SK-N-DZ (cell line): ENCODE measurements around the gene OR8B3. TPM values are rescaled to one million over a fixed set of nuclear protein-coding genes. Genes with fewer than 3 reads are reported as not detected.
A peak's percentile ranks its signal among the peaks of the same experiment; 100 is the strongest.
"Not testable (repeated sequence)": the region's sequence is repeated elsewhere in the genome, so short reads cannot be mapped to it uniquely, and the experiment has no call there.

ENCODE experiments used
- DNase-seq: peaks from one replicate; pipeline ENCODE4 v3.0.0-alpha.2; 2015; ENCODE audit warnings: low spot score
- polyA plus RNA-seq, 2 experiments: library from polyadenylated mRNA; depleted of rRNA; stranded (reverse); fragments of >200 nt; gene quantifications; 2 replicates each; pipeline ENCODE4 v1.2.3, GENCODE V29; 2014

Gene OR8B3
- not detected in 2 replicates for polyA plus RNA-seq (2014; cell fraction: cytosol; rRNA removed)
- polyA plus RNA-seq (2014; cell fraction: nucleus; rRNA removed) = not detected in 2 replicates

- DNase-seq = no peak
These were observed at the start of gene OR8B3 for GRCh38 chr11:124398924-124399323. OR8B3 (minus strand) TSS chr11:124399024; CDS start chr11:124397351, 1,673 bp downstream.

DNA sequence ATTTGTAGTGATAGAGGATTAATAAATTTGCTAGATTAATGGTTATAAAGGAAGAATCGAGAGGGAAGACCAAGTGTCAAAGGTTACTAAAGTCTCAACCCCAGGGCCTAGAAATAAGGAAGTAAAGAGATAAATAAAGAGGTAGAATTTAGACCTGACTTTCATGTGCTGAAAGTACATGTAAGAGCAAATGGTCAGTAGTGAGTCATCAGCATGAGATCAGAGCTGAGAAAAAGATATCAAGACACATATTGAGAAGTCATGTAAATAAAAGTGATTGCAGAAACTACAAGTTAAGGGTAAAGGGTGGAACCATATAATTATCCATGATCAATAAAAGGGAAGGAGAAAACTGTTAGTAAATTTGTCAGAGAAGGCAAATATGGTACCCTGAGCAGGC, 48.1 kb upstream of the OR8B3 start:
- DNase-seq = no peak

- no peak for DNase-seq
These were observed 46.9 kb upstream of the OR8B3 start, which contains the start of gene OR8B8 for GRCh38 chr11:124445646-124446150. OR8B8 (minus strand) TSS chr11:124445696; CDS start chr11:124441085, 4,611 bp downstream.

- no peak for DNase-seq
These were observed 44.0 kb upstream of the OR8B3 start for GRCh38 chr11:124442847-124443246.

DNA sequence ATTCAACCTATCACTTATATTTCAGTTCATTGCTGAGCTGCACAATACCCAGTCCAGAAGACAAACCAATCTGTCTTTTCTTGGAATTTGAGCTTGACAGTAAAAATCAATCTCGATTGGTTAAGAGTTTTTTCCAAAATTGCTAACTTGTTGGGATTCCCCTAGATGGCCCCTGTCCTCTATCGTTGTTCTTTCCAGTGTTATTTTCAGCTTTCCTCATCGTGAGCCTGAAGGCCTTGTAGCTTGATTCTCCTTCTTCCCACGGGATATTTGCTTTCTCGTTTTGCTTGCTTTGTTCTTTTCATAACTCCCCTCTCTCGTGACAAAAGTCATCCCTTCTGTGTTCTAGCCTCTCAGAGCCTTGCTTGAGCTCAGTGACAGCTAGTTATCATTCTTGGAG, 43.6 kb upstream of the OR8B3 start:
- no peak for DNase-seq

GRCh38 chr11:124441519-124441918, 42.7 kb upstream of the OR8B3 start:
- no peak for DNase-seq

- no peak for DNase-seq
These were observed 42.3 kb upstream of the OR8B3 start for GRCh38 chr11:124441081-124441480.

DNA sequence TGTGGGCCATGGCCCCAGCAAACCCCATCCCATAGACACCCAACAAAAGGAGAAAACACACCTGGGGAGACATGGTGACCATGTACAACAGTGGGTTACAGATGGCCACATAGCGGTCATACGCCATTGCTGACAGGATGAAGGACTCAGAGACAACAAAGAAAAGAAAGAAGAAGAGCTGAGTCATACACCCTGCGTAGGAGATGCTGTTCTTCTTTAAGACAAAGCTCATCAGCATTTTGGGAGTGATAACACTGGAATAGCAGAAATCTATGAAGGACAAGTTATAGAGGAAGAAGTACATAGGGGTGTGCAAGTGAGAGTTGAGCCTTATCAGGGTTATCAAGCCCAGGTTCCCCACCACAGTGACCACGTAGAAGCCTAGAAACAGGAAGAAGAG, 41.8 kb upstream of the OR8B3 start:
- DNase-seq = no peak

GRCh38 chr11:124434699-124435098, 35.9 kb upstream of the OR8B3 start:
- DNase-seq = no peak

DNA sequence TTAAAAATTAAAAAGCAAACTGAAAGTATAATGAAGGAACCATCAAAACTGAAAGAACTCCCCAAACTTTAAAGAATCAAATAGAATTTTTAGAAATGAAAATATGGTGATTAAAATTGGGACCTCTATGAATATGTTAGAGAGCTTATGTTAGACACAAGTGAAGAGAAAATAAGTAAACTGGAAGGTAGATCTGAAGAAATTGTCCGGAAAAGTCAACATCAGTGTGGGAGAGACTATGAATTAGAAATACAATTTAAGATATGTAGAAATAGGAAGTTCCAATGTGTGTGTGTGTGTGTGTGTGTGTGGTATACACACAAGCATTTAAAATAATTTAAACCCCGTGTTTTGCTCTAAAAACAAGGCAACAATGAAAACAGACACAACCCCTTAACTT, 30.8 kb upstream of the OR8B3 start:
- no peak for DNase-seq

DNA sequence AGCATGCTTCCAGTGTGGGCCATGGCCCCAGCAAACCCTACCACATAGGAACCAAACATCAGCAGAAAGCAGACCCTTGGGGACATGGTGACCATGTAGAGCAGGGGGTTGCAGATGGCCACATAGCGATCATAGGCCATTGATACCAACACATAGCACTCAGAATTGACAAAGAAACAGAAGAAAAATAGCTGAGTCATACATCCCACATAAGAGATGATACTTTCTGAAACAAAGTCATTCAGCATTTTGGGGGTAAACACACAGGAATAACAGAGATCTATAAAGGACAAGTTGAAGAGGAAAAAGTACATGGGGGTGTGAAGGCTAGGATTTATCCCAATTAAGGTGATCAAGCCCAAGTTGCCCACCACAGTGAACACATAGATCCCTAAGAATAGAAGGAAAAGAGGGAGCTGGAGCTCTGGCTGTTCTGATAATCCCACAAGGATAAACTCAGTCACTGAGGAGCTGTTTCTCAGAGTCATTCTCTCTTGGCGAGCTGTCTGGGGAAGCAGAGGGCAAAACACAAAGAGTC, 25.6 kb upstream of the OR8B3 start, which contains the start of gene OR8B4:
TSS of gene OR8B4 (minus strand) at position 488 of the 538 bp plus-strand sequence. CDS start at position 488, 0 bp downstream.
- no peak for DNase-seq

DNA sequence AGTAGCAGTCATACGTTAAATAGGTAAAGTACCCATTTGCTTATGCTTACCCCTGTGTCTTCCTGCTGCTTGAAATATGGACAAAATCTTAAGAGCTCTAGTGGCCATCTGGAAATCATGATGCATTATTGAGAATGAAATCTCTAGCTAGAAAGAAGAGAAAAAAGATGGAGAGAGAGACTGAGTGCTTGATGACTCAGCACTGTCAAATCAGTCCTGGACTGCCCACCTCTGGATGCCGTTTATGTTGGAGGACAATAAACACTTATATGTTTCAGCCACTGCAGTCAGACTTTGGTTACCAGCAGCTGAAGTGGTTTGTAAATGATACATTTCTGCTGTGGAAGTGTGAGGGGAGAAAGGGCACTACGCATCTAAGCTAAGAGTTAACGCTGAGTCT, 22.2 kb upstream of the OR8B3 start:
- DNase-seq = no peak

DNA sequence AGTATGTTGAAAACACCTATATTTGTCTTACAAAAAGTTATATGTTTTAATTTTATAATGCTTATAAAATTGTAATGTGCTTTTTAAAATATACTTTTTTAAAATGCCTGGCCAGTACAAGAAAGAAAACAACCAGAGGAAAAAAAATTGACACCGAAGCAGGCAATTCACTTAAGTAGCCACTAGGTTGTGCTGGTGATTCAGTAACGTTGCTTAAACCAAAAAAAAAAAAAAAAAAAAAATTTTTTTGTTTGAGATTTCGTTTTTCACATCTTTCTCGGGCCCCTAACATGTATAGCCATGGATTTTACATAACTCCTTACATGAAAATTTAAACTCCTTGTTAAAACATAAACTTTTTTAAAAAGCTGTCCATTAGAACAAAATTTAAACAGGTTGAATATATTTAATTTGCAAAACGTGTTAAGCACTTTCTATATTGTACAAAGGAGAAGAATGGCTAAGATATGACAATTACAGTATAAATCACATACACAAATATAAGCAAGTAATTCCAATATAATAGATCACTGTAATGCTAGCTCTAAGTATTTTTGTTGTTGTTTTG, 16.6 kb upstream of the OR8B3 start:
- peak; percentile 4 for DNase-seq

DNA sequence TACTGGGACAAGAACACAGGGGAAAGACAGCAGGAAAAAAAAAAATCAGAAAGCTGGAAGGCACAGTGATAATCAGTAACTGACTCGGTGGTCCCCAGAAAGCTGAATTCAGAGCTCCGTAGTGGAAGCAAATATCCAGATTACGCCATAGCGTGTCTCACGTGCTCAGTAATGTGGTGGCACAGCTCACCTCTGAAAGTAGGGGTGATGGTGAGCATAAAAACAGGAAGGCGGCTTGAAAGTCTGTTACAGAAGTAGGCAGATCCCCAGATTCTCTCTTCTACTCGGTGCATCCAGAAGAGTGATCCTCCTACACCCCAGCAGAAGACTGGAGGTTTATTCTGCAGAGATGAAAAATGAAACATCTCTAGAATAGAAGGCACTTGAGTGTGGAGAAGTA, 11.1 kb upstream of the OR8B3 start:
- no peak for DNase-seq

GRCh38 chr11:124405581-124405980, 6.8 kb upstream of the OR8B3 start:
- DNase-seq = no peak

DNA sequence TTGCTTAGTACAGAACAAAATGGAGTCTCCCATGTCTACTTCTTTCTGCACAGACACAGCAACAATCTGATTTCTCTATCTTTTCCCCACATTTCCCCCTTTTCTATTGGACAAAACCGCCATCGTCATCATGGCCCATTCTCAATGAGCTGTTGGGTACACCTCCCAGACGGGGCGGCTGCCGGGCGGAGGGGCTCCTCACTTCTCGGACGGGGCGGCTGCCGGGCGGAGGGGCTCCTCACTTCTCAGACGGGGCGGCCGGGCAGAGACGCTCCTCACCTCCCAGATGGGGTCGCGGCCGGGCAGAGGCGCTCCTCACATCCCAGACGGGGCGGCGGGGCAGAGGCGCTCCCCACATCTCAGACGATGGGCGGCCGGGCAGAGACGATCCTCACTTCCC, 4.4 kb upstream of the OR8B3 start:
- not testable (repeated sequence) for DNase-seq

- no peak for DNase-seq
These were observed 3.6 kb upstream of the OR8B3 start for GRCh38 chr11:124402326-124402922.

- DNase-seq = not testable (repeated sequence)
These were observed 2.0 kb downstream of the OR8B3 start for GRCh38 chr11:124396847-124397246.

- DNase-seq = no peak
These were observed 4.4 kb downstream of the OR8B3 start for GRCh38 chr11:124394408-124394807.

GRCh38 chr11:124384399-124384798, 14.4 kb downstream of the OR8B3 start, which contains the start of gene OR8B2:
OR8B2 (minus strand) TSS chr11:124384499; CDS start chr11:124383343, 1,156 bp downstream.
- no peak for DNase-seq

DNA sequence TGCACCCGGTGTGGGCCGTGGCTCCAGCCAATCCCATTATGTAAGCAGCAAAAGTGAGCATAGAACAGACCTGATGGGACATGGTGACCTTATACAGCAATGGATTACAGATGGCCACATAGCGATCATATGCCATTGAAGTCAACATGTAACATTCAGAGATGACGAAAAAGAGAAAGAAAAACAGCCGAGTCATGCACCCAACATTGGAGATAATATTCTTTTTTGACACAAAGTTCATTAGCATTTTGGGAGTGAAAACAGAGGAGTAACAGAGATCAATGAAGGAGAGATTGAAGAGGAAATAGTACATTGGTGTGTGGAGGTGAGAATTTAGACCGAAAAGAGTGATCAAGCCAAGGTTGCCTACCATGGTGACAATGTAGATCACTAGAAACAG, 16.0 kb downstream of the OR8B3 start:
- DNase-seq = not testable (repeated sequence)

DNA sequence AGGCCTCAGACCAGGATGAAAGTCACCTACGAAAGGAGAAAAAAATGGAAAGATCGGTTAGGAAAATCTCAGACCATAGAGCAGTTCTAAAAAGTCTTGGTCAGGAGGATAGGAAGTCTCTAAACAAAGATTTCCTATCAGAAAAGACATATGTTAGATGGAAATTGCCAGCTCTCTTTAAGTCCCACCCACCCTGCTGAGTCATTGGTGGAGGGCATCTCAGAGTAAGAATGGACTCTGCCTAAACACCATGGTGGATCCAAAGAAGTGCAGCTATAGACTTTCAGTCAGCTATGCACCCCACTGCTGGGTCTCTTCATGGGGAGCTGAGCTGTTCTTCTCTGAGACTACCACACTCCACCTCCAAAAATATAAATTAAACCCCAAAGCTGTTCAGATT, 18.2 kb downstream of the OR8B3 start:
- no peak for DNase-seq

DNA sequence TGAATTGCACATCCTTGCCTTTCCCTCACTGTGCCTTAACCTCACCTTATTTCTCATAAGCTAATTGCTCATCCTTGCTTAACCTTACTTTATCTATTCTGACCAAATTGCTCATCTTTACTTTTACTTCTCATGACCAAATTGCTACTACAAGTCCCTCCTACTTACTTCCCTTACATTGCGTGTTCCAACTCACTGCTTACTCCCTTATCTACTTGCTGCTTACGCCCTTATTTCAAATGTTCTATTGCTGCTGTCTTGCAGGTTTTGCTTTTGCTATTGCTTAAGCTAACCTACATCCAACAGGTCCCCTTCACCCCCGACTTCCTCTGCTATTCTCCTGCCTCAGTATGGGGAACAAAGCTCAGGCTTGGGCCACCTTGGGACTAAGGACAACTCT, 22.5 kb downstream of the OR8B3 start:
- no peak for DNase-seq
